Rectal smooth muscle tissue (tissue), 1 donor: ENCODE results near the gene COL12A1.

Source experiments
- H3K27ac ChIP-seq: one replicate; pipeline ENCODE4 v1.7.0; 2013; ENCODE audit warnings: low read depth, low read length, inconsistent platforms
- H3K27me3 ChIP-seq: one replicate; pipeline ENCODE4 v1.7.0; 2013; ENCODE audit warnings: low read length; ENCODE audit not compliant: control insufficient read depth, insufficient read depth
- H3K36me3 ChIP-seq: one replicate; pipeline ENCODE4 v1.7.0; 2013; ENCODE audit warnings: low read length; ENCODE audit not compliant: control insufficient read depth, insufficient read depth
- H3K4me1 ChIP-seq: one replicate; pipeline ENCODE4 v1.7.0; 2013; ENCODE audit warnings: low read length; ENCODE audit not compliant: control insufficient read depth, insufficient read depth
- H3K4me3 ChIP-seq: one replicate; pipeline ENCODE4 v1.7.0; 2013; ENCODE audit warnings: low read length
- H3K9ac ChIP-seq: one replicate; pipeline ENCODE4 v1.7.0; 2013; ENCODE audit warnings: low read length

Gene COL12A1

GRCh38 chr6:75101896-75102295 is 104.0 kb downstream of the COL12A1 start:
- H3K4me3 ChIP-seq, result no peak overlapping the region
- no peak overlapping the region for H3K27ac ChIP-seq
- peaks cover 9% of the 10 kb centered on the region for H3K4me1 ChIP-seq
- peaks cover 6% of the 10 kb centered on the region for H3K36me3 ChIP-seq
- H3K9ac ChIP-seq, result no peak overlapping the region
- no peaks in the 10 kb centered on the region for H3K27me3 ChIP-seq

- peak overlapping the region; percentile 60 for H3K27ac ChIP-seq
- no peaks in the 10 kb centered on the region for H3K27me3 ChIP-seq
- no peak overlapping the region for H3K9ac ChIP-seq
- peaks cover 14% of the 10 kb centered on the region for H3K4me1 ChIP-seq
- H3K36me3 ChIP-seq, result peaks cover 6% of the 10 kb centered on the region
- H3K4me3 ChIP-seq, result no peak overlapping the region
Observed at GRCh38 chr6:75098709-75099108, 107.1 kb downstream of the COL12A1 start.

GRCh38 chr6:75096966-75097365 is 108.9 kb downstream of the COL12A1 start:
- Histone ChIP-seq H3K4me1 (peaks cover 14% of the 10 kb centered on the region), H3K9ac (no peak overlapping the region), H3K4me3 (no peak overlapping the region), H3K36me3 (peaks cover 3% of the 10 kb centered on the region), H3K27ac (no peak overlapping the region), H3K27me3 (no peaks in the 10 kb centered on the region)

- Histone ChIP-seq H3K36me3 (no peaks in the 10 kb centered on the region), H3K9ac (no peak overlapping the region), H3K27me3 (no peaks in the 10 kb centered on the region), H3K4me1 (peaks cover 14% of the 10 kb centered on the region), H3K27ac (peak overlapping the region; percentile 58), H3K4me3 (no peak overlapping the region)
Observed at GRCh38 chr6:75094614-75095200, 111.1 kb downstream of the COL12A1 start.

- Histone ChIP-seq H3K27me3 (no peaks in the 10 kb centered on the region), H3K4me3 (no peak overlapping the region), H3K4me1 (peaks cover 6% of the 10 kb centered on the region), H3K27ac (no peak overlapping the region), H3K9ac (no peak overlapping the region), H3K36me3 (no peaks in the 10 kb centered on the region)
Observed at GRCh38 chr6:75091467-75092190, 114.2 kb downstream of the COL12A1 start.

- Histone ChIP-seq H3K9ac (no peak overlapping the region), H3K27ac (no peak overlapping the region), H3K4me1 (peaks cover 6% of the 10 kb centered on the region), H3K36me3 (no peaks in the 10 kb centered on the region), H3K4me3 (no peak overlapping the region), H3K27me3 (no peaks in the 10 kb centered on the region)
Observed at GRCh38 chr6:75090576-75090975, 115.3 kb downstream of the COL12A1 start.

- Histone ChIP-seq H3K4me3 (no peak overlapping the region), H3K27ac (no peak overlapping the region), H3K27me3 (no peaks in the 10 kb centered on the region), H3K9ac (no peak overlapping the region), H3K4me1 (peaks cover 4% of the 10 kb centered on the region), H3K36me3 (no peaks in the 10 kb centered on the region)
Observed at GRCh38 chr6:75089921-75090320, 115.9 kb downstream of the COL12A1 start.

GRCh38 chr6:75089151-75089897 is 116.5 kb downstream of the COL12A1 start:
- Histone ChIP-seq H3K9ac (no peak overlapping the region), H3K4me3 (no peak overlapping the region), H3K27me3 (no peaks in the 10 kb centered on the region), H3K4me1 (peaks cover 3% of the 10 kb centered on the region), H3K36me3 (no peaks in the 10 kb centered on the region), H3K27ac (no peak overlapping the region)

GRCh38 chr6:75085931-75086635 is 119.8 kb downstream of the COL12A1 start:
- H3K27me3 ChIP-seq, result no peaks in the 10 kb centered on the region
- peaks cover 2% of the 10 kb centered on the region for H3K4me1 ChIP-seq
- H3K36me3 ChIP-seq, result no peaks in the 10 kb centered on the region
- H3K9ac ChIP-seq, result no peak overlapping the region
- H3K4me3 ChIP-seq, result no peak overlapping the region
- H3K27ac ChIP-seq, result no peak overlapping the region

GRCh38 chr6:75084872-75085381 is 120.9 kb downstream of the COL12A1 start:
- no peak overlapping the region for H3K9ac ChIP-seq
- H3K36me3 ChIP-seq, result no peaks in the 10 kb centered on the region
- peak overlapping the region; percentile 54 for H3K4me3 ChIP-seq
- H3K27ac ChIP-seq, result peak overlapping the region; percentile 25
- peaks cover 2% of the 10 kb centered on the region for H3K4me1 ChIP-seq
- no peaks in the 10 kb centered on the region for H3K27me3 ChIP-seq

GRCh38 chr6:75084018-75084417 is 121.8 kb downstream of the COL12A1 start:
- no peaks in the 10 kb centered on the region for H3K36me3 ChIP-seq
- H3K27ac ChIP-seq, result no peak overlapping the region
- no peak overlapping the region for H3K9ac ChIP-seq
- peaks cover 2% of the 10 kb centered on the region for H3K4me1 ChIP-seq
- H3K27me3 ChIP-seq, result no peaks in the 10 kb centered on the region
- H3K4me3 ChIP-seq, result no peak overlapping the region

- H3K27me3 ChIP-seq, result no peaks in the 10 kb centered on the region
- no peak overlapping the region for H3K4me3 ChIP-seq
- no peaks in the 10 kb centered on the region for H3K36me3 ChIP-seq
- H3K27ac ChIP-seq, result no peak overlapping the region
- H3K9ac ChIP-seq, result no peak overlapping the region
- H3K4me1 ChIP-seq, result peaks cover 2% of the 10 kb centered on the region
Observed at GRCh38 chr6:75081921-75082320, 123.9 kb downstream of the COL12A1 start.
